Naive thymus-derived CD8-positive, alpha-beta T cell (primary cell): ENCODE data around the gene KIAA0040. TPM values are rescaled to one million over a fixed set of nuclear protein-coding genes. Genes with fewer than 3 reads are reported as not detected.

Experiments used
- ATAC-seq, 2 donors: fragments of 150-1000 bp; cut with Tn5 transposase in 1 of 2; sonication (Bioruptor Pico), chemical (Tn5 transposase) in 1 of 2; 1 replicate in 1 of 2; 2 replicates in 1 of 2; pipeline ENCODE4 v1.10.0; 2021; ENCODE audit warnings: mild to moderate bottlenecking in 2 of 2, moderate library complexity in 2 of 2
- POLR2A ChIA-PET: fragments of 350-600 bp; sonication (Branson Sonifier 250); formaldehyde crosslinking; loops from one replicate; lab custom pipeline; 2021; ENCODE audit warnings: antibody characterized with exemption; lab: Charles Lee
- DNase-seq, 10 donors: peaks; one replicate each; pipeline versions ENCODE4 v3.0.0 to v3.0.0-alpha.2; 2020 to 2022
- H3K27ac Mint-ChIP-seq, 10 donors: one replicate each; pipeline ENCODE4 v1.8.0; 2020 to 2022; ENCODE audit warnings: mild to moderate bottlenecking in 10 of 10, mixed read lengths in 10 of 10, moderate library complexity in 4 of 10, inconsistent platforms in 1 of 10
- H3K27me3 Mint-ChIP-seq, 5 donors: one replicate each; pipeline ENCODE4 v1.8.0; 2021 to 2022; ENCODE audit warnings: mixed read lengths in 5 of 5
- H3K36me3 Mint-ChIP-seq, 3 donors: one replicate each; pipeline ENCODE4 v1.8.0; 2020 to 2022; ENCODE audit warnings: mixed read lengths in 3 of 3, mild to moderate bottlenecking in 2 of 3, inconsistent platforms in 1 of 3
- H3K4me1 Mint-ChIP-seq, 4 donors: one replicate each; pipeline ENCODE4 v1.8.0; 2021 to 2022; ENCODE audit warnings: mixed read lengths in 4 of 4
- H3K4me3 Mint-ChIP-seq, 10 donors: one replicate each; pipeline ENCODE4 v1.8.0; 2020 to 2022; ENCODE audit warnings: mild to moderate bottlenecking in 10 of 10, mixed read lengths in 10 of 10, moderate library complexity in 6 of 10, inconsistent platforms in 1 of 10
- H3K9me3 Mint-ChIP-seq, 9 donors: one replicate each; pipeline ENCODE4 v1.8.0; 2020 to 2022; ENCODE audit warnings: mixed read lengths in 9 of 9, mild to moderate bottlenecking in 3 of 9, inconsistent platforms in 1 of 9, moderate library complexity in 1 of 9
- polyA plus RNA-seq, 3 donors: library from polyadenylated mRNA; unstranded; fragments of 300-500 nt; fragmentation: Illumina TruSeq; gene quantifications; one replicate each; pipeline ENCODE4 v1.2.3, GENCODE V29; 2021
- total RNA-seq, 8 experiments: library from RNA in 2 of 8; stranded (reverse) in 2 of 8; gene quantifications; one replicate each; pipeline ENCODE4 v1.2.3 and lab custom pipeline; 2021 to 2026

KIAA0040 gene
- total and polyA plus RNA-seq, 5 experiments from 2014 or later, result 25.1 to 32.5 (median 26.0) TPM

GRCh38 chr1:175129997-175130648 is 62.5 kb downstream of the KIAA0040 start:
- no peak for DNase-seq
- no peaks in the 10 kb centered on the region for H3K36me3 Mint-ChIP-seq
- no peaks in the 10 kb centered on the region for H3K9me3 Mint-ChIP-seq
- ATAC-seq, result no peak
- no peak overlapping the region for H3K4me3 Mint-ChIP-seq
- H3K4me1 Mint-ChIP-seq, result peaks cover 0 to 2% (median under 1%) of the 10 kb centered on the region in 4 donors
- H3K27me3 Mint-ChIP-seq, result peaks cover 7 to 20% (median 12%) of the 10 kb centered on the region in 5 donors
- H3K27ac Mint-ChIP-seq, result no peak overlapping the region
- POLR2A ChIA-PET, result no interaction called here

GRCh38 chr1:175129644-175129996 is 63.0 kb downstream of the KIAA0040 start:
- no peak for DNase-seq
- no peak overlapping the region for H3K27ac Mint-ChIP-seq
- POLR2A ChIA-PET, result no interaction called here
- H3K27me3 Mint-ChIP-seq, result peaks cover 4 to 15% (median 9%) of the 10 kb centered on the region in 5 donors
- H3K4me3 Mint-ChIP-seq, result no peak overlapping the region
- H3K4me1 Mint-ChIP-seq, result peaks cover 0 to 3% (median under 1%) of the 10 kb centered on the region in 4 donors
- ATAC-seq, result no peak
- H3K9me3 Mint-ChIP-seq, result no peaks in the 10 kb centered on the region
- no peaks in the 10 kb centered on the region for H3K36me3 Mint-ChIP-seq

- H3K36me3 Mint-ChIP-seq, result no peaks in the 10 kb centered on the region
- peaks cover 3 to 11% (median 7%) of the 10 kb centered on the region in 5 donors for H3K27me3 Mint-ChIP-seq
- no peak overlapping the region for H3K27ac Mint-ChIP-seq
- H3K4me1 Mint-ChIP-seq, result peaks cover 0 to 4% (median under 1%) of the 10 kb centered on the region in 4 donors
- POLR2A ChIA-PET, result no interaction called here
- no peak overlapping the region for H3K4me3 Mint-ChIP-seq
- H3K9me3 Mint-ChIP-seq, result no peaks in the 10 kb centered on the region
- DNase-seq (no peak), ATAC-seq (no peak)
Observed at GRCh38 chr1:175129182-175129581, 63.4 kb downstream of the KIAA0040 start.

GRCh38 chr1:175128523-175128922 is 64.1 kb downstream of the KIAA0040 start:
- H3K9me3 Mint-ChIP-seq, result no peaks in the 10 kb centered on the region
- no peaks in the 10 kb centered on the region for H3K36me3 Mint-ChIP-seq
- H3K27ac Mint-ChIP-seq, result no peak overlapping the region
- no peak for ATAC-seq
- DNase-seq, result no peak
- POLR2A ChIA-PET, result interaction anchor here (0.8 kb wide), 1 partner anchor 106 kb away, joined by 3 read pairs; no protein-coding TSS in a partner anchor
- H3K27me3 Mint-ChIP-seq, result peaks cover 2 to 8% (median 4%) of the 10 kb centered on the region in 5 donors
- H3K4me3 Mint-ChIP-seq, result no peak overlapping the region
- peaks cover 0 to 4% (median under 1%) of the 10 kb centered on the region in 4 donors for H3K4me1 Mint-ChIP-seq

GRCh38 chr1:175127565-175127964 is 65.0 kb downstream of the KIAA0040 start:
- H3K27ac Mint-ChIP-seq, result peak overlapping the region in 1 of 10 donors; percentile 48
- POLR2A ChIA-PET, result interaction anchor here (0.8 kb wide), 1 partner anchor 105 kb away, joined by 3 read pairs; no protein-coding TSS in a partner anchor
- no peak for DNase-seq
- H3K4me3 Mint-ChIP-seq, result no peak overlapping the region
- H3K9me3 Mint-ChIP-seq, result no peaks in the 10 kb centered on the region
- no peak for ATAC-seq
- no peaks in the 10 kb centered on the region for H3K36me3 Mint-ChIP-seq
- peaks cover 0 to 5% (median 0%) of the 10 kb centered on the region in 5 donors for H3K27me3 Mint-ChIP-seq
- H3K4me1 Mint-ChIP-seq, result peaks cover 0 to 4% (median under 1%) of the 10 kb centered on the region in 4 donors

GRCh38 chr1:175126347-175126746 is 66.2 kb downstream of the KIAA0040 start:
- POLR2A ChIA-PET, result no interaction called here
- no peak for DNase-seq
- Mint-ChIP-seq H3K9me3 (no peaks in the 10 kb centered on the region), H3K4me3 (no peak overlapping the region), H3K27me3 (peaks cover 0 to 5% (median 0%) of the 10 kb centered on the region in 5 donors), H3K36me3 (no peaks in the 10 kb centered on the region), H3K4me1 (peaks cover 0 to 4% (median under 1%) of the 10 kb centered on the region in 4 donors), H3K27ac (no peak overlapping the region)
- ATAC-seq, result no peak

GRCh38 chr1:175124861-175125260 is 67.7 kb downstream of the KIAA0040 start:
- POLR2A ChIA-PET, result interaction anchor here (1.0 kb wide), 1 partner anchor 95 kb away, joined by 5 read pairs; no protein-coding TSS in a partner anchor
- Mint-ChIP-seq H3K9me3 (no peaks in the 10 kb centered on the region), H3K4me1 (peaks cover 0 to 4% (median under 1%) of the 10 kb centered on the region in 4 donors), H3K27me3 (peaks cover 0 to 5% (median 2%) of the 10 kb centered on the region in 5 donors), H3K36me3 (no peaks in the 10 kb centered on the region), H3K4me3 (no peak overlapping the region), H3K27ac (peak overlapping the region in 1 of 10 donors; percentile 66)
- no peak for DNase-seq
- no peak for ATAC-seq

- DNase-seq (no peak), ATAC-seq (no peak)
- H3K4me3 Mint-ChIP-seq, result no peak overlapping the region
- POLR2A ChIA-PET, result no interaction called here
- peaks cover 0 to 3% (median 0%) of the 10 kb centered on the region in 5 donors for H3K27me3 Mint-ChIP-seq
- no peaks in the 10 kb centered on the region for H3K9me3 Mint-ChIP-seq
- peaks cover 0 to 2% (median 0%) of the 10 kb centered on the region in 4 donors for H3K4me1 Mint-ChIP-seq
- no peak overlapping the region for H3K27ac Mint-ChIP-seq
- no peaks in the 10 kb centered on the region for H3K36me3 Mint-ChIP-seq
Observed at GRCh38 chr1:175120511-175120910, 72.1 kb downstream of the KIAA0040 start.

GRCh38 chr1:175118375-175119367 is 73.9 kb downstream of the KIAA0040 start:
- Mint-ChIP-seq H3K27me3 (peaks cover 0 to 13% (median 2%) of the 10 kb centered on the region in 5 donors), H3K4me1 (no peaks in the 10 kb centered on the region), H3K27ac (no peak overlapping the region), H3K9me3 (peaks cover 2 to 11% (median 8%) of the 10 kb centered on the region in 9 donors), H3K4me3 (no peak overlapping the region), H3K36me3 (peaks cover 0 to 9% (median 0%) of the 10 kb centered on the region in 3 donors)
- POLR2A ChIA-PET, result no interaction called here
- no peak for ATAC-seq
- DNase-seq, result no peak

- Mint-ChIP-seq H3K9me3 (peaks cover 10 to 26% (median 18%) of the 10 kb centered on the region in 9 donors), H3K4me1 (no peaks in the 10 kb centered on the region), H3K27me3 (peaks cover 0 to 18% (median 8%) of the 10 kb centered on the region in 5 donors), H3K4me3 (no peak overlapping the region), H3K27ac (no peak overlapping the region), H3K36me3 (peaks cover 0 to 22% (median 3%) of the 10 kb centered on the region in 3 donors)
- ATAC-seq (no peak), DNase-seq (no peak)
- POLR2A ChIA-PET, result no interaction called here
Observed at GRCh38 chr1:175116903-175117302, 75.7 kb downstream of the KIAA0040 start.

- no peak overlapping the region for H3K4me3 Mint-ChIP-seq
- no peak for ATAC-seq
- H3K4me1 Mint-ChIP-seq, result no peaks in the 10 kb centered on the region
- H3K36me3 Mint-ChIP-seq, result peaks cover 0 to 22% (median 3%) of the 10 kb centered on the region in 3 donors
- no peak for DNase-seq
- POLR2A ChIA-PET, result no interaction called here
- no peak overlapping the region for H3K27ac Mint-ChIP-seq
- H3K27me3 Mint-ChIP-seq, result peaks cover 1 to 18% (median 10%) of the 10 kb centered on the region in 5 donors
- peaks cover 10 to 32% (median 18%) of the 10 kb centered on the region in 9 donors for H3K9me3 Mint-ChIP-seq
Observed at GRCh38 chr1:175116210-175116798, 76.3 kb downstream of the KIAA0040 start.

GRCh38 chr1:175114996-175115395 is 77.6 kb downstream of the KIAA0040 start:
- ATAC-seq (no peak), DNase-seq (no peak)
- POLR2A ChIA-PET, result no interaction called here
- peaks cover 0 to 18% (median 10%) of the 10 kb centered on the region in 5 donors for H3K27me3 Mint-ChIP-seq
- H3K9me3 Mint-ChIP-seq, result peaks cover 10 to 37% (median 20%) of the 10 kb centered on the region in 9 donors
- H3K36me3 Mint-ChIP-seq, result peaks cover 0 to 22% (median 3%) of the 10 kb centered on the region in 3 donors
- no peak overlapping the region for H3K27ac Mint-ChIP-seq
- H3K4me3 Mint-ChIP-seq, result no peak overlapping the region
- H3K4me1 Mint-ChIP-seq, result no peaks in the 10 kb centered on the region
